ENCODE data around the gene LRRK2. TPM values are rescaled to one million over a fixed set of nuclear protein-coding genes. Genes with fewer than 3 reads are reported as not detected.

The LRRK2 gene
- total and polyA plus RNA-seq, 2 of the 13 experiments (the other 11 are each of a cell fraction or from before 2014, with no cell fraction given): not detected

GRCh38 chr12:40287369-40287975 is 62.7 kb downstream of the LRRK2 start:
- H3K36me3 ChIP-seq (replicated peaks in 1 of 2; ENCODE audit: control insufficient read depth in 1 of 2, insufficient read depth in 2 of 2, low read length in 2 of 2): no peaks in the 10 kb centered on the region
- intact Hi-C loops (cut with micrococcal nuclease; ENCODE audit: unreplicated experiment) (no loop called here), in situ Hi-C loops (cut with HindIII; ENCODE audit: extremely low pct_ligation_motif_present, low pct_unique_long_range_greater_than_20kb) (no loop called here)
- ATAC-seq: no peak
- peak overlapping the region; percentile 37; the same call in 1 of the 2 replicates for H3K4me2 ChIP-seq (ENCODE audit: low read depth, low read length)
- H3K4me3 ChIP-seq (replicated peaks in 1 of 3; ENCODE audit: insufficient read depth in 1 of 3, low read depth in 2 of 3, low read length in 3 of 3): no peak overlapping the region
- ChIA-PET CTCF (ENCODE audit: low intra/inter-chr PET ratio, low total read pairs) (no interaction called here), POLR2A (no interaction called here)
- H3K9me3 ChIP-seq (ENCODE audit: low read length): peaks cover 11% of the 10 kb centered on the region; the same call in 1 of the 2 replicates
- FAIRE-seq: no peak
- no TSS peak for BruUV-seq (replicated peaks)
- WGBS (ENCODE audit: low lambda C conversion rate): 2% methylated on average over 7 of the region's 7 CpGs
- H3K9ac ChIP-seq (ENCODE audit: insufficient read depth, low read depth, low read length): no peak overlapping the region
- H3K27me3 ChIP-seq (ENCODE audit: control insufficient read depth in 1 of 2, insufficient read depth in 2 of 2, low read length in 2 of 2): no peaks in the 10 kb centered on the region
- DNase-seq (ENCODE audit: low spot score): peak; percentile 7
- no peak overlapping the region for H2AFZ ChIP-seq (ENCODE audit: low read length)
- no peaks in the 10 kb centered on the region for H4K20me1 ChIP-seq (ENCODE audit: insufficient read depth, low read length)
- peaks cover 11% of the 10 kb centered on the region; the same call in 1 of the 2 replicates for H3K4me1 ChIP-seq (ENCODE audit: insufficient read depth, low read length)
- no peak for TF ChIP-seq AGO1 (IDR thresholded peaks at IDR 0.05; ENCODE audit: low read depth, low read length, poor library complexity, severe bottlenecking)
- TF ChIP-seq SOX5 (CRISPR knock-in tag; IDR thresholded peaks at IDR 0.05; ENCODE audit: borderline replicate concordance): peak; percentile 64; the same call in 1 of the 2 replicates
- peak; percentile 19; the same call in 1 of the 2 replicates for TF ChIP-seq NR2F6 (IDR thresholded peaks at IDR 0.05)
- TF ChIP-seq NR2F6 (CRISPR knock-in tag; IDR thresholded peaks at IDR 0.05): no peak
- no peak for TF ChIP-seq SOX13 (IDR thresholded peaks at IDR 0.05)
- TF ChIP-seq SOX13 (CRISPR knock-in tag; conservative IDR thresholded peaks at IDR 0.05 in 1 of 2, IDR thresholded peaks at IDR 0.05 in 1 of 2): peak in 1 of 2 experiments; percentile 87; a peak in 2 of 4 replicates
- TF ChIP-seq HNF1A (IDR thresholded peaks at IDR 0.05; ENCODE audit: low read depth): no peak
- TF ChIP-seq HNF1A (CRISPR knock-in tag; IDR thresholded peaks at IDR 0.05; ENCODE audit: borderline replicate concordance): 0 out of 2 replicates have a peak, but pooled peaks have one; percentile 29
- TF ChIP-seq TMF1 (CRISPR knock-in tag; IDR thresholded peaks at IDR 0.05; ENCODE audit: low read depth): no peak
- no peaks in the 10 kb centered on the region for H3K79me2 ChIP-seq (ENCODE audit: insufficient read depth, low read length)
- H3K27ac ChIP-seq (ENCODE audit: extremely low read length, insufficient read depth, low read length): no peak overlapping the region
